NCI-H128 (cell line): ENCODE results near the gene MCCC1.
"Not testable (repeated sequence)": the region's sequence is repeated elsewhere in the genome, so short reads cannot be mapped to it uniquely, and the experiment has no call there.

Source experiments
- DNase-seq: peaks from one replicate; lab custom pipeline; 2025; ENCODE audit not compliant: unreplicated experiment; lab: John Stamatoyannopoulos, UW

MCCC1 gene

GRCh38 chr3:183058351-183058750, 40.9 kb downstream of the MCCC1 start:
- DNase-seq, result no peak

GRCh38 chr3:183050706-183051105, 48.6 kb downstream of the MCCC1 start:
- DNase-seq, result no peak

GRCh38 chr3:183046883-183047282, 52.4 kb downstream of the MCCC1 start:
- DNase-seq, result no peak

- no peak for DNase-seq
These were observed 54.6 kb downstream of the MCCC1 start for GRCh38 chr3:183044547-183045229.

GRCh38 chr3:183038757-183039156, 60.5 kb downstream of the MCCC1 start:
- no peak for DNase-seq

GRCh38 chr3:183038221-183038620, 61.1 kb downstream of the MCCC1 start:
- no peak for DNase-seq

- no peak for DNase-seq
These were observed 65.5 kb downstream of the MCCC1 start for GRCh38 chr3:183033746-183034145.

GRCh38 chr3:183032880-183033555, 66.3 kb downstream of the MCCC1 start:
- no peak for DNase-seq

- no peak for DNase-seq
These were observed 67.5 kb downstream of the MCCC1 start for GRCh38 chr3:183031826-183032225.

GRCh38 chr3:183028416-183028815, 70.9 kb downstream of the MCCC1 start:
- DNase-seq, result no peak

- DNase-seq, result no peak
These were observed 72.0 kb downstream of the MCCC1 start for GRCh38 chr3:183027276-183027675.

GRCh38 chr3:183022936-183023516, 76.3 kb downstream of the MCCC1 start:
- DNase-seq, result no peak

- no peak for DNase-seq
These were observed 80.7 kb downstream of the MCCC1 start for GRCh38 chr3:183018421-183019192.

GRCh38 chr3:183015185-183015584, 84.1 kb downstream of the MCCC1 start:
- DNase-seq, result no peak

GRCh38 chr3:183013856-183014255, 85.4 kb downstream of the MCCC1 start:
- no peak for DNase-seq

GRCh38 chr3:183013074-183013473, 86.2 kb downstream of the MCCC1 start:
- no peak for DNase-seq

- DNase-seq, result no peak
These were observed 90.5 kb downstream of the MCCC1 start for GRCh38 chr3:183008800-183009199.

GRCh38 chr3:183008303-183008702, 91.0 kb downstream of the MCCC1 start:
- no peak for DNase-seq

- DNase-seq, result no peak
These were observed 92.8 kb downstream of the MCCC1 start for GRCh38 chr3:183006396-183007002.

- DNase-seq, result no peak
These were observed 99.5 kb downstream of the MCCC1 start for GRCh38 chr3:182999767-183000166.

GRCh38 chr3:182993486-182994201, 105.7 kb downstream of the MCCC1 start:
- DNase-seq, result not testable (repeated sequence)
